K562 (cell line): Measurements from ENCODE around the gene SLC9A1. TPM values are rescaled to one million over a fixed set of nuclear protein-coding genes. Genes with fewer than 3 reads are reported as not detected.

Experiments
- ARID3B ChIP-seq: fragments of 250-450 bp; sonication (Bioruptor Pico); IDR thresholded peaks from 2 replicates; pipeline ENCODE4 v1.4.0; 2020; ENCODE audit warnings: borderline replicate concordance
- ATF6 ChIP-seq: sonication (generic); formaldehyde crosslinking; IDR thresholded peaks from 2 replicates; pipeline ENCODE4 v1.4.0; 2020; ENCODE audit warnings: mild to moderate bottlenecking, missing genetic modification reagents
- CSDE1 ChIP-seq, 2 experiments: fragments of 450-650 bp; IDR thresholded peaks; 2 replicates each; pipeline ENCODE4 v1.6.1; 2016; ENCODE audit warnings: mild to moderate bottlenecking in 1 of 2
- CTBP1 ChIP-seq: fragments of 450-650 bp; IDR thresholded peaks from 2 replicates; pipeline ENCODE4 v1.6.1; 2016; ENCODE audit warnings: borderline replicate concordance
- DMBX1 ChIP-seq: fragments of 250-450 bp; sonication (Bioruptor Pico); IDR thresholded peaks from 2 replicates; pipeline ENCODE4 v1.8.0; 2022; ENCODE audit warnings: inconsistent platforms, mild to moderate bottlenecking, moderate library complexity, borderline replicate concordance
- E4F1 ChIP-seq: fragments of 250-450 bp; sonication (Bioruptor Pico); IDR thresholded peaks from 2 replicates; pipeline ENCODE4 v1.5.0; 2021; ENCODE audit warnings: mild to moderate bottlenecking, borderline replicate concordance
- HNRNPK ChIP-seq: fragments of 200-400 bp; formaldehyde crosslinking; IDR thresholded peaks from one replicate; pipeline ENCODE4 v1.6.1; 2018; ENCODE audit warnings: mild to moderate bottlenecking, low read depth, low read length; ENCODE audit not compliant: poor library complexity, severe bottlenecking
- MEF2A ChIP-seq: IDR thresholded peaks from 2 replicates; pipeline ENCODE4 v1.6.1; 2011; ENCODE audit warnings: low read depth, mild to moderate bottlenecking, low read length, moderate library complexity; ENCODE audit not compliant: control insufficient read depth
- MLLT1 ChIP-seq, 2 experiments: fragments of 450-650 bp; IDR thresholded peaks; 2 replicates each; pipeline ENCODE4 v1.6.1; 2016
- NCOA4 ChIP-seq: fragments of 450-650 bp; IDR thresholded peaks from 2 replicates; pipeline ENCODE4 v1.6.1; 2018; ENCODE audit warnings: mild to moderate bottlenecking; ENCODE audit not compliant: partially characterized antibody
- NFE2 ChIP-seq: IDR thresholded peaks from 2 replicates; pipeline ENCODE4 v1.6.1; 2014; ENCODE audit warnings: antibody characterized with exemption, low read depth
- NFIC ChIP-seq: fragments of 450-650 bp; IDR thresholded peaks from 2 replicates; pipeline ENCODE4 v1.6.1; 2017; ENCODE audit warnings: mild to moderate bottlenecking, inconsistent platforms
- NKRF ChIP-seq: fragments of 450-650 bp; IDR thresholded peaks from 2 replicates; pipeline ENCODE4 v1.6.1; 2016; ENCODE audit warnings: borderline replicate concordance
- OTX1 ChIP-seq: fragments of 450-650 bp; formaldehyde crosslinking; IDR thresholded peaks from 2 replicates; pipeline ENCODE4 v1.4.0; 2022; ENCODE audit warnings: mild to moderate bottlenecking
- PHF21A ChIP-seq: fragments of 450-650 bp; IDR thresholded peaks from 2 replicates; pipeline ENCODE4 v1.6.1; 2017; ENCODE audit warnings: low read depth, borderline replicate concordance
- PHF8 ChIP-seq: fragments of 200-600 bp; sonication (generic); IDR thresholded peaks from 2 replicates; pipeline ENCODE4 v1.6.1; 2012; ENCODE audit warnings: mixed run types, mild to moderate bottlenecking, inconsistent platforms, low read length, moderate library complexity, borderline replicate concordance
- POLR2AphosphoS2 ChIP-seq: IDR thresholded peaks from 2 replicates; pipeline ENCODE4 v1.6.1; 2012; ENCODE audit warnings: low read length, improper control_type of control experiment
- SLC30A9 ChIP-seq: fragments of 250-450 bp; sonication (Bioruptor Pico); IDR thresholded peaks from 2 replicates; pipeline ENCODE4 v1.8.0; 2022; ENCODE audit warnings: mild to moderate bottlenecking, moderate library complexity
- ZNF668 ChIP-seq: fragments of 250-450 bp; sonication (Bioruptor Pico); IDR thresholded peaks from 2 replicates; pipeline ENCODE4 v1.8.0; 2022; ENCODE audit warnings: mild to moderate bottlenecking, inconsistent platforms
- ZNF717 ChIP-seq: fragments of 250-450 bp; sonication (Bioruptor Pico); IDR thresholded peaks from 2 replicates; pipeline ENCODE4 v1.5.0; 2021
- polyA plus RNA-seq, 8 experiments: library from polyadenylated mRNA; depleted of rRNA in 4 of 8; stranded (reverse) in 5 of 8; unstranded in 3 of 8; fragments of >200 nt; fragmentation: Nextera tagmentation in 2 of 8; fragmentation: Illumina TruSeq in 1 of 8; extraction: Ambion mirVana in 2 of 8; extraction: Trizol in 1 of 8; gene quantifications; 2 replicates each; pipeline versions ENCODE4 v1.2.1 to v1.2.3, GENCODE V29; 2011 to 2014; ENCODE audit warnings: inconsistent platforms in 1 of 8, missing spikeins in 1 of 8
- total RNA-seq, 7 experiments: library from RNA; depleted of rRNA in 6 of 7; stranded (reverse); fragments of >200 nt in 6 of 7; fragmentation: Illumina TruSeq in 2 of 7; extraction: Trizol in 2 of 7; gene quantifications; 2 replicates each; pipeline versions ENCODE4 v1.2.1 to v1.2.3, GENCODE V29; 2011 to 2021; ENCODE audit warnings: low replicate concordance in 1 of 7

The SLC9A1 gene
- total and polyA plus RNA-seq, 9 of the 15 experiments (the other 6 are each of a cell fraction or from before 2014, with no cell fraction given), result 0.59 to 14.4 (median 2.0) TPM

- TF ChIP-seq NKRF (no peak), ARID3B (CRISPR knock-in tag) (no peak), ATF6 (no peak), NCOA4 (peak; percentile 41), OTX1 (0 out of 2 replicates have a peak, but pooled peaks have one; percentile 44), NFE2 (no peak), ZNF668 (CRISPR knock-in tag) (no peak), MEF2A (no peak), MLLT1 (IDR thresholded peaks at IDR 0.05) (0 out of 4 replicates have a peak, but pooled peaks of 1 of the 2 experiments have one; percentile 44), PHF21A (no peak), SLC30A9 (CRISPR knock-in tag) (no peak), E4F1 (CRISPR knock-in tag) (no peak), CSDE1 (IDR thresholded peaks at IDR 0.05) (no peak), DMBX1 (CRISPR knock-in tag) (no peak), HNRNPK (peak; percentile 77), PHF8 (no peak), ZNF717 (CRISPR knock-in tag) (no peak), CTBP1 (no peak), POLR2AphosphoS2 (no peak), NFIC (no peak)
These were observed 78.1 kb downstream of the SLC9A1 start (continued) for GRCh38 chr1:27076803-27077202.
